GM03348 (cell line): Measurements from ENCODE around the gene UQCR10.

Source experiments
- DNase-seq: peaks from one replicate; pipeline ENCODE4 v3.0.0; 2012; ENCODE audit warnings: low spot score

The UQCR10 gene

DNA sequence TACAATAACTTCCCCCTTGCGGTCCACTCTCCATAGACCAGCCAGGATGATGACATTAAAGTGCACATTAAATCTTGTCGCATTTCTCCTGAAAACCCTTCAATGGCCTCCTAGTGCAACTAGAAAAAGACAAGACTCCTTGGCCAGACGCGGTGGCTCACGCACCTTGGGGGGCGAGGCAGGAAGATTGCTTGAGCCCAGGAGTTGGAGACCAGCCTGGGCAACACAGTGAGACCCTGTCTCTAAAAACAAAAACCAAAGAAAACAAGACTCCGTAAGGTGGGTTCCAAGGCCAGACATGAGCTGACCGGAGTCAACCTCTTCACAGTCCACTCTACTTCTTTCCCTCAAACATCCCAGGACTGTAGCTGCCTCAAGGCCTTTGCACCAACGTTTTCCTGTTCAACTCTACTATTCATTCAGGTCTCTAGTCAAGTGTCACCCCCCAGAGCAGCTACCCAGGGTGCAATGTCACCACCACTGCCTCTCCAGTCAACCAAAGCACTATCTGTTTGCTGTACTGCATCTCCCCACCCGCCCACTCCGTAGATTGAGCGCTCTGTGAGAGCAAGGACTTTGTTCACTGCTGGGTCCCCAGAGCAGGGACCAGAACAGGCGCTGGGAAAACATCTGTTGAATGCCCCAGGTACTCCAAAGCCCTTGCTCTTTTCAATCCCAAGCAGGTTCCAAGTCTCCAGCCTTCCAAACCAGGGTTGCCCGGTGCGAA is 1.1 kb upstream of the UQCR10 start:
- peak; percentile 32 for DNase-seq

DNA sequence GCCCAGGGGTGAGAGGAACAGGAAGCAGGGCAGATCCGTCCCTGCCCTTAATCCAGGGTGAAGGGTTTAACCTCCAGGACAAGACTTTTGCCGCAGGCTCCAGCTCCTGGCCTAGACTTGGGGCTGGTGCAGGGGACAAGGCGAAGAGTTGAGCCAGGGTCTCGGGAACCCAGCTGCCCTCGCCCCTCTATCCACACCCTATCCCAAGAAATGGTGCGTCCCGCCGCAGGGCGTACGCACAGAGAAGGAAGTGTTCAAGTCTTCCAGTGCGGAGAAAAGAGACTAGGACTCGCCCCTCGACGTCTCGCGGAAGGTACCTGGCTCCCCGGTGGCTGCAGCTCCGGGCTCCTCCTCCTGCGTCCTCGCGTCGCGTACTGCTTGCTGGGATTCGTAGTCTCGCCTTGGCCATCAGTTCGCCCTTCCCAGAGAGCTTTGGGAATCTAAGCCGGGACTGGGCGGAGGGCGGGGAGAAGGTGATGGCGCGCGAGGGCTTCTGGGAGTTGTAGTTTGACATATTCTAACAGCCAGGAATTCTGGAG is 468 bp upstream of the UQCR10 start, which contains the start of gene ZMAT5:
Gene ZMAT5, minus strand, starts transcription at position 376 of the 539 bp plus-strand sequence. CDS start 18,463 bp downstream, outside the sequence.
- DNase-seq: peak; percentile 99

DNA sequence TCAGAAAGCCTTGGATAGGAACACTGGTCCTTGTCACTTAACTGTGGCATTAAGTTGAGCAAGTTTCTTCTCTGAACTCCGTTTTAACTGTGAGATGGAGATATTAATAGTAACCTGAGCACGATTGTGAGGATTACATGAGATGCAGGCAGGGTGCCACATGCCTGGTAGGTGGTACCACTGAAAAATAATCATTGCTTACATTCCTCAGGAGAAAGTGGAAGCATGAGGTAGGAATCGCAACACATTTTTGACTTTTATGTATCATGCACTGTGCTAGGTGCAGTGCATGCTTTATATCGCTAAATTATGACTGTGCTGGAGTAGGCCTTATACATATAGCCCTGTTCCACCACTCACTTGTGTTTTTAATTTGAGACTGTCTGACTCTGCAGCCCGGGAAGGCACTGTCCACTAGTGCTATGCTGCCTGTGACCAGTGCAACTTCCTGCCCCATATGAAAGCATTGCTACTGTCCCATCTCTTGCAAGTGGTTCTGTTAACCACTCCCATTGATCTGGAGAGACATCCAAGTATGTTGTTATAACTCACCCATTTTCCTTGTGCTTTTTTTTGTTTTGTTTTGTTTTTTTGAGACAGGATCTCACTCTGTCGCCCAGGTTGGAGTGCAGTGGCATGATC is 1.0 kb downstream of the UQCR10 start:
- no peak for DNase-seq

GRCh38 chr22:29769723-29770321 is 2.7 kb downstream of the UQCR10 start:
- DNase-seq: no peak

DNA sequence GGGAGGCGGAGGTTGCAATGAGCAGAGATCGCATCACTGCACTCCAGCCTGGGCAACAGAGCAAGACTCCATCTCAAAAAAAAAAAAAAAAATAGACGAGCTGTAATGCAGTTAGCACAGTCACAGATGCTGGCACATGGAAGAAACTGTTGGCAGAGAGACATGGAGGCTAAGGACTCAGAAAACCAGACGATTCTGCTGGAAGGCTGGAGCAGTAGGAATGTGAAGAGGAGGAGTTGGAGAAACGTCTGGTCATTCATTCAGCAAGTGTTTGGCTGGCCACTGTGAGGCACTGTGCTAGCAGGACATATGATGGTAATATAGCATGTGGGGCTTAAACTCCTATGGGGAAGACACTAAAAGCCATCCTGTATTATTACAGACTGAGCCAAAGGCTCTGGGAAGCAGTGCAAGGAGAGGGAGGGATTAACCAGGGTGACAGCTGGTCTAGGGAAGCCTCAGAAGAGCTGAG is 5.0 kb downstream of the UQCR10 start:
- peak; percentile 86 for DNase-seq

GRCh38 chr22:29773233-29773632 is 6.1 kb downstream of the UQCR10 start:
- peak; percentile 40 for DNase-seq

DNA sequence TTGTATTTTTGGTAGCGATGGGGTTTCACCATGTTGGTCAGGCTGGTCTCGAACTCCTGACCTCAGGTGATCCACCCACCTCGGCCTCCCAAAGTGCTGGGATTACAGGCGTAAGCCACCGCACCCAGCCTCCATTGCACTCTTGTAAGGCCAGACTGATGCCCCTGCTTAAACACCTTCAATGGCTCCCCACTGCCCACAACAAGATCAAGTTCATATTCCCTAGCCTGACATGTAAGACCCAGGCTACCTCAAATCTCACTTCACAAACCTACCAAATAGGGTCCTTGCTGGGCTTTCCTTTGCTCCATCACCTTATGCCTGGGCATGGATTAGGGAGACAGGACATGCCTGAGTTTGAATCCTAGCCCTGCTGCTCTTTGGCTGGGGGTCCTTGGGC is 13.1 kb downstream of the UQCR10 start:
- no peak for DNase-seq

DNA sequence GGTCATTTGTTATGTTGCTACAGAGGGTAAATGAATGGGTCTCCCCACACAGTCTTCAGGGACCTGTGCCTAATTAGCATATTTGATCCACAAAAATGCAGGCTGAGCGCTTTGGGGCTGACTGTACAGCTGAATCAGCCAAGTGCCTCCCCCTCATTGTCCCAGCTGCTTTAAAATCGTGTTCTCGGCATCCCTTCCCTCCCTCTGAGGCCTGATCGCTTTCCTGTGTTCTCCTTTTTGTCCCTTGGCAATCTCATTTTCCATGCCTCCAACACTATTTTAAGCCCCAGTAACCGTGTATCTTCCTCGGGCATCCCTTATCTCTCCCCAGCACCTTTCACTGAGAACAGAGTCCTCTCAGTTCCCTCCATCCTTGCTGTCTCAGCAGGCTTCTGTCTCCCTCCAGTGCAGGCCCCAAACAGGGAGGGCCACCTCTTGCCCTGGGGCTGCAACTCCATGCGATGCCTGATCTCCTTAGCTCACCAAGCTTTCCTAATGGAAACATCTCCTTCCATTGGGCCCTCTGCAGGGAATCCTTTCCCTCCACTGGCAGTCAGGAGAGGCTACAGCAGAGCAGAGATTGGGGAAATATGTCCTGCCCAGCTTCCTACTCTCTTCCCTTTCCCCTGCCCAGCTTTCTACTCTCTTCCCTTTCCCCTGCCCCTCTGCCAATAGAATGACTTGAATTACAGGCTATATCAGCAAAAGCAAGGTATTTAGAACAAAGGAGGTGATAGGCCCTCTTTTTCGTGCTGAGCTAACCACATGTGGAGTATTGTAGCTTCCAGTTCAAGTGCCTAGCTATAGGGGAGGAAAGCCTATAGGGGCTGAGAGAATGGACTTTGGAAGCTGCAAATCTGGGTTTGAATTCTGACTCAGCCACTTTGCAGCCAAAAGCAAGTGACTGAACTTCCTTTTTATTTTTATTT is 13.8 kb downstream of the UQCR10 start:
- DNase-seq: peak; percentile 90

GRCh38 chr22:29782061-29782845 is 15.1 kb downstream of the UQCR10 start:
- peak; percentile 79 for DNase-seq

GRCh38 chr22:29784451-29785361 is 17.5 kb downstream of the UQCR10 start:
- DNase-seq: peak; percentile 48

DNA sequence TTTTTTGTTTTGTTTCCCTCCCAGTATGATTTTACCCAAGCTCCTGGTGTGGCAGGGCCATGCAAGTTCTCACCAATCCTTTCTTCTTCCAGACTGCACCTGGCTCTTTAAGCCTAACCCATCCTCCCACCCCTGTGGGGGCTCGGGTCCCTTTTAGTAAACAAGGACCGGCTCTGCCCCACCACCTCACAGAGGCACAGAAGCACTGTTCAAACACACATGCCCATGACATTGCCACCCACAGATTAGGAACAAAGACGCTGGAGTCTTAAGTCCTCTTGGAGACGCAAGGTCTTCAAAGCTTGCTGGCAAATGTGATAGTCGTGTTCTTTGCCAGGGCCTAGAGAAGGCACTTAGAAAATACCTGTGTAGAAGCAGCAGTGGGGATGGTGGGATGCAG is 18.9 kb downstream of the UQCR10 start:
- DNase-seq: no peak

GRCh38 chr22:29787371-29787980 is 20.3 kb downstream of the UQCR10 start:
- DNase-seq: no peak

GRCh38 chr22:29788339-29789279 is 21.4 kb downstream of the UQCR10 start:
- DNase-seq: no peak

- no peak for DNase-seq
Observed at GRCh38 chr22:29790061-29790460, 22.9 kb downstream of the UQCR10 start.

- DNase-seq: no peak
Observed at GRCh38 chr22:29793396-29793795, 26.2 kb downstream of the UQCR10 start.

- DNase-seq: no peak
Observed at GRCh38 chr22:29795663-29796062, 28.5 kb downstream of the UQCR10 start.

- no peak for DNase-seq
Observed at GRCh38 chr22:29797351-29797750, 30.2 kb downstream of the UQCR10 start.

- no peak for DNase-seq
Observed at GRCh38 chr22:29798318-29798717, 31.1 kb downstream of the UQCR10 start.
